Ishikawa (cell line): Measurements from ENCODE around the gene DQX1.

Source experiments
- CEBPB ChIP-seq: IDR thresholded peaks from 2 replicates; pipeline ENCODE4 v1.6.1; 2012
- CREB1 ChIP-seq: IDR thresholded peaks from 2 replicates; pipeline ENCODE4 v1.6.1; 2012; ENCODE audit warnings: low read depth
- EGR1 ChIP-seq: IDR thresholded peaks from 2 replicates; pipeline ENCODE4 v1.6.1; 2012
- EP300 ChIP-seq: IDR thresholded peaks from 2 replicates; pipeline ENCODE4 v1.6.1; 2012; ENCODE audit warnings: borderline replicate concordance
- FOXM1 ChIP-seq: IDR thresholded peaks from 2 replicates; pipeline ENCODE4 v1.6.1; 2012; ENCODE audit warnings: low read depth, borderline replicate concordance
- NFIC ChIP-seq: IDR thresholded peaks from 2 replicates; pipeline ENCODE4 v1.6.1; 2012
- RAD21 ChIP-seq: IDR thresholded peaks from 2 replicates; pipeline ENCODE4 v1.6.1; 2012; ENCODE audit warnings: low read depth
- REST ChIP-seq: IDR thresholded peaks from 2 replicates; pipeline ENCODE4 v1.6.1; 2012; ENCODE audit warnings: low read depth, mild to moderate bottlenecking
- TAF1 ChIP-seq: IDR thresholded peaks from 2 replicates; pipeline ENCODE4 v1.6.1; 2012; ENCODE audit warnings: low read depth, mild to moderate bottlenecking
- TCF12 ChIP-seq: IDR thresholded peaks from 2 replicates; pipeline ENCODE4 v1.6.1; 2012; ENCODE audit warnings: low read depth
- TEAD4 ChIP-seq: IDR thresholded peaks from 2 replicates; pipeline ENCODE4 v1.6.1; 2012
- YY1 ChIP-seq: IDR thresholded peaks from 2 replicates; pipeline ENCODE4 v1.6.1; 2012; ENCODE audit warnings: low read depth
- ZBTB7A ChIP-seq: IDR thresholded peaks from 2 replicates; pipeline ENCODE4 v1.6.1; 2012; ENCODE audit warnings: low read depth
- TF ChIP-seq, protein P1 (sequence below): IDR thresholded peaks from 2 replicates; pipeline ENCODE4 v1.6.1; 2012
- TF ChIP-seq, protein P2 (sequence below): IDR thresholded peaks from 2 replicates; pipeline ENCODE4 v1.6.1; 2012

The DQX1 gene

DNA sequence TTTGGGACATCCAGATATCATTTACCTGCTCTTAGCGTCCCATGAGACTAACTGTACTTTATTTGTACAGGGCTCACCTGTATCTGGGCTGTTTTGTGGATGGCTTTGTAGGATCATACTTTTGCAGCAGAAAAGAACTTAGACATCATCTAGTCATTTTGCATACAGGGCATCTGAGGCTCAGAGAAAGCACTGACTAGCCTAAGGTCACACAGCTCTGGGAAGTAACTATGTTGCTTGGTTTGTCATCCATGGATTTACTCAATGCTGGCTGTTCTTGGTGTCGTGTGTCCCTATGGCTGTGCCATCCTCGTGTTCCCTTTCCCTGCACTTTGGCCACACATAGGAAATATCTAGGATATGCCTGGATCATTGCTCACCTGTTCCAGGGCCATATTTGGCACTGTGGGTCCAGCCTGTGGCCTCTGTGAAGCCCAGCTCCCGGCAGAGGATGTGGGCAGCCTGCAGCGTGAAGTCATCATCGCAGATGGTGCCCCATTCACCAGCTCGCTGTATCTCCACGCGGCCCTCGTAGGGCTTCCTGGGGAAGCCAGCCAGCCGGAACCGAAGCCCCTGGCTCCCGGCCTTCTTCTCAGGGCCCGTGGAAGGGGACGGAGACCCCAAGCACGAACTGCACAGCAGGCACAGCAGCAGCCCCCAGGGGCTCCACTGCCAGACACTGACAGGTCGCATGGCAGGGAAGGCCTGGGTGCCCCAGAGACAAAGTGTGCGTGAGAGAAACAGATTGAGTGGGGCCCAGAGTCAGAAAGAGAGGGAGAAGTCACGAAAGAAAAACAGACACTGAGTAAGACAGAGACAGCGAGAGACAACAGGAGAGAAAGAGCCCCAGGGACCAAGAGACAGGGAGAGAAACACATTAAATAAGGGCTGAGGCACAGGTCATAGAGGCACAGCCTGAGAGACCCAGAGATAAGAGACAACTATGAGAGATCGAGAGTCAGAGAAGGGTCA lies 26.2 kb upstream of the DQX1 start:
- TF ChIP-seq, protein P1, sequence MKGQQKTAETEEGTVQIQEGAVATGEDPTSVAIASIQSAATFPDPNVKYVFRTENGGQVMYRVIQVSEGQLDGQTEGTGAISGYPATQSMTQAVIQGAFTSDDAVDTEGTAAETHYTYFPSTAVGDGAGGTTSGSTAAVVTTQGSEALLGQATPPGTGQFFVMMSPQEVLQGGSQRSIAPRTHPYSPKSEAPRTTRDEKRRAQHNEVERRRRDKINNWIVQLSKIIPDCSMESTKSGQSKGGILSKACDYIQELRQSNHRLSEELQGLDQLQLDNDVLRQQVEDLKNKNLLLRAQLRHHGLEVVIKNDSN = no peak
- TF ChIP-seq CREB1 = no peak
- no peak for TF ChIP-seq TAF1
- no peak for TF ChIP-seq ZBTB7A
- no peak for TF ChIP-seq EP300
- TF ChIP-seq FOXM1 = no peak
- TF ChIP-seq TEAD4 = no peak
- TF ChIP-seq YY1 = no peak
- no peak for TF ChIP-seq TCF12
- TF ChIP-seq REST = no peak
- no peak for TF ChIP-seq EGR1
- TF ChIP-seq RAD21 = no peak
- no peak for TF ChIP-seq NFIC
- no peak for TF ChIP-seq CEBPB

- no peak for TF ChIP-seq TAF1
- TF ChIP-seq YY1 = no peak
- TF ChIP-seq CEBPB = no peak
- TF ChIP-seq ZBTB7A = no peak
- TF ChIP-seq, protein P2, sequence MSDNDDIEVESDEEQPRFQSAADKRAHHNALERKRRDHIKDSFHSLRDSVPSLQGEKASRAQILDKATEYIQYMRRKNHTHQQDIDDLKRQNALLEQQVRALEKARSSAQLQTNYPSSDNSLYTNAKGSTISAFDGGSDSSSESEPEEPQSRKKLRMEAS = no peak
- TF ChIP-seq FOXM1 = no peak
- TF ChIP-seq, protein P1 = no peak
- no peak for TF ChIP-seq TEAD4
- no peak for TF ChIP-seq EP300
- no peak for TF ChIP-seq EGR1
- TF ChIP-seq REST = no peak
- no peak for TF ChIP-seq RAD21
- TF ChIP-seq NFIC = no peak
These were observed 25.5 kb upstream of the DQX1 start for GRCh38 chr2:74551530-74551929.

GRCh38 chr2:74550231-74550630 lies 24.2 kb upstream of the DQX1 start:
- TF ChIP-seq CEBPB (no peak), RAD21 (no peak), NFIC (no peak), YY1 (no peak), TCF12 (no peak), REST (no peak), CREB1 (no peak), FOXM1 (no peak), TAF1 (no peak), EP300 (no peak), ZBTB7A (no peak)
- TF ChIP-seq, protein P1 = no peak
